Upper lobe of left lung (tissue), 6 donors: ENCODE measurements around the gene MARK2. TPM values are rescaled to one million over a fixed set of nuclear protein-coding genes. Genes with fewer than 3 reads are reported as not detected.
A peak's percentile ranks its signal among the peaks of the same experiment; 100 is the strongest.
"Not testable (repeated sequence)": the region's sequence is repeated elsewhere in the genome, so short reads cannot be mapped to it uniquely, and the experiment has no call there.

Source experiments
- ATAC-seq, 2 donors: fragments of 200-7000 bp; cut with Tn5 transposase; one replicate each; pipeline ENCODE4 v1.9.1; 2022; ENCODE audit warnings: mild to moderate bottlenecking in 2 of 2, moderate library complexity in 2 of 2; ENCODE audit not compliant: low FRiP score in 2 of 2
- DNase-seq, 2 donors: peaks; one replicate each; pipeline ENCODE4 v3.0.0-alpha.2; 2019 to 2020
- H3K27ac ChIP-seq, 4 donors: fragments of 200-600 bp; sonication (generic); one replicate each; pipeline ENCODE4 v1.5.1; 2016 to 2019
- H3K27me3 ChIP-seq, 4 donors: fragments of 200-600 bp; sonication (generic); one replicate each; pipeline ENCODE4 v1.5.1; 2017 to 2019
- H3K36me3 ChIP-seq, 4 donors: fragments of 200-600 bp; sonication (generic); one replicate each; pipeline ENCODE4 v1.5.1; 2016 to 2019
- H3K4me1 ChIP-seq, 4 donors: fragments of 200-600 bp; sonication (generic); one replicate each; pipeline ENCODE4 v1.5.1; 2018 to 2019
- H3K4me3 ChIP-seq, 4 donors: fragments of 200-600 bp; sonication (generic); one replicate each; pipeline ENCODE4 v1.5.1; 2017 to 2019; ENCODE audit warnings: mild to moderate bottlenecking in 2 of 4, moderate library complexity in 1 of 4
- H3K9me3 ChIP-seq, 4 donors: fragments of 200-600 bp; sonication (generic); one replicate each; pipeline ENCODE4 v1.5.1; 2018 to 2019
- EP300 ChIP-seq, 4 donors: sonication (generic); formaldehyde crosslinking; IDR thresholded peaks; one replicate each; pipeline ENCODE4 v1.5.1; 2017; ENCODE audit warnings: antibody characterized with exemption in 4 of 4, control low read depth in 2 of 4
- POLR2A ChIP-seq, 4 donors: fragments of 450-650 bp; IDR thresholded peaks; one replicate each; pipeline ENCODE4 v1.5.1; 2016 to 2017; ENCODE audit warnings: antibody characterized with exemption in 4 of 4, mild to moderate bottlenecking in 2 of 4
- POLR2AphosphoS5 ChIP-seq, 2 donors: sonication (generic); formaldehyde crosslinking; IDR thresholded peaks; one replicate each; pipeline ENCODE4 v1.5.1; 2017; ENCODE audit warnings: antibody characterized with exemption in 2 of 2
- whole genome bisulfite sequencing, 2 donors: methylation state at CpG; one replicate each; pipeline ENCODE4 v1.1.5; 2017 to 2018; 5-methylcytosine and 5-hydroxymethylcytosine counted together
- total RNA-seq, 6 donors: library from RNA; depleted of rRNA in 4 of 6; stranded (reverse); fragments of >200 nt in 4 of 6; gene quantifications; one replicate each; pipeline versions ENCODE4 v1.1.0 to v1.2.1, GENCODE V29; 2016 to 2021
- TF ChIP-seq, protein P1 (sequence below), 6 experiments: fragments of 450-650 bp in 4 of 6; fragments of 200-600 bp in 2 of 6; sonication (generic) in 2 of 6; IDR thresholded peaks; one replicate each; pipeline ENCODE4 v1.5.1; 2016 to 2019; ENCODE audit warnings: antibody characterized with exemption in 6 of 6
- donor health status: DM: no; HTN: no; CAD: no; lungs with moderate emphysema.
- donor health status: DM: no; HTN: yes; CAD: no; lungs with severe emphysema.

Gene MARK2
- total RNA-seq, 6 donors from 2014 or later: 41.7 to 67.1 (median 50.7) TPM

DNA sequence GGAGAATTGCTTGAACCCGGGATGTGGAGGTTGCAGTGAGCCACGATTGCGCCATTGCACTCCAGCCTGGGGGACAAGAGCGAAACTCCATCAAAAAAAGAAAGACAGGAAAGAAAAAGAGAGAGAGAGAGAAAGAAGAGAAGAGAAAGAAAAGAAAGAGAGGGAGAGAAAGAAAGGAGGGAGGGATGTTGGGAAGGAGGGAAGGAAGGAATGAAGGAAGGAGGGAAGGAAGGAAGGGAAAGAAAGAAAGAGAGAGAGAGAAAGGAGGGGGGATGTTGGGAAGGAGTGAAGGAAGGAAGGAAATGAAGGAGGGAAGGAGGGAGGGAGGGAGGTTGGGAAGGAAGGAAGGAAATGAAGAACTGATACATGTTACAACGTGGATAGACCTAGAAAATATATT is 38.0 kb upstream of the MARK2 start:
- 81 to 87% methylated on average over 5 of the region's 5 CpGs for WGBS, 2 donors
- no peak for ATAC-seq
- Histone ChIP-seq H3K4me3 (no peak overlapping the region), H3K27ac (no peak overlapping the region), H3K27me3 (no peaks in the 10 kb centered on the region), H3K4me1 (peaks cover 0 to 1% (median 0%) of the 10 kb centered on the region in 4 donors), H3K9me3 (no peaks in the 10 kb centered on the region), H3K36me3 (no peaks in the 10 kb centered on the region)
- no peak for TF ChIP-seq EP300 (IDR thresholded peaks at IDR 0.05)
- TF ChIP-seq, protein P1, sequence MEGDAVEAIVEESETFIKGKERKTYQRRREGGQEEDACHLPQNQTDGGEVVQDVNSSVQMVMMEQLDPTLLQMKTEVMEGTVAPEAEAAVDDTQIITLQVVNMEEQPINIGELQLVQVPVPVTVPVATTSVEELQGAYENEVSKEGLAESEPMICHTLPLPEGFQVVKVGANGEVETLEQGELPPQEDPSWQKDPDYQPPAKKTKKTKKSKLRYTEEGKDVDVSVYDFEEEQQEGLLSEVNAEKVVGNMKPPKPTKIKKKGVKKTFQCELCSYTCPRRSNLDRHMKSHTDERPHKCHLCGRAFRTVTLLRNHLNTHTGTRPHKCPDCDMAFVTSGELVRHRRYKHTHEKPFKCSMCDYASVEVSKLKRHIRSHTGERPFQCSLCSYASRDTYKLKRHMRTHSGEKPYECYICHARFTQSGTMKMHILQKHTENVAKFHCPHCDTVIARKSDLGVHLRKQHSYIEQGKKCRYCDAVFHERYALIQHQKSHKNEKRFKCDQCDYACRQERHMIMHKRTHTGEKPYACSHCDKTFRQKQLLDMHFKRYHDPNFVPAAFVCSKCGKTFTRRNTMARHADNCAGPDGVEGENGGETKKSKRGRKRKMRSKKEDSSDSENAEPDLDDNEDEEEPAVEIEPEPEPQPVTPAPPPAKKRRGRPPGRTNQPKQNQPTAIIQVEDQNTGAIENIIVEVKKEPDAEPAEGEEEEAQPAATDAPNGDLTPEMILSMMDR (IDR thresholded peaks at IDR 0.05): no peak
- no peak for TF ChIP-seq POLR2A (IDR thresholded peaks at IDR 0.05)
- TF ChIP-seq POLR2AphosphoS5 (IDR thresholded peaks at IDR 0.05): no peak
- no peak for DNase-seq

DNA sequence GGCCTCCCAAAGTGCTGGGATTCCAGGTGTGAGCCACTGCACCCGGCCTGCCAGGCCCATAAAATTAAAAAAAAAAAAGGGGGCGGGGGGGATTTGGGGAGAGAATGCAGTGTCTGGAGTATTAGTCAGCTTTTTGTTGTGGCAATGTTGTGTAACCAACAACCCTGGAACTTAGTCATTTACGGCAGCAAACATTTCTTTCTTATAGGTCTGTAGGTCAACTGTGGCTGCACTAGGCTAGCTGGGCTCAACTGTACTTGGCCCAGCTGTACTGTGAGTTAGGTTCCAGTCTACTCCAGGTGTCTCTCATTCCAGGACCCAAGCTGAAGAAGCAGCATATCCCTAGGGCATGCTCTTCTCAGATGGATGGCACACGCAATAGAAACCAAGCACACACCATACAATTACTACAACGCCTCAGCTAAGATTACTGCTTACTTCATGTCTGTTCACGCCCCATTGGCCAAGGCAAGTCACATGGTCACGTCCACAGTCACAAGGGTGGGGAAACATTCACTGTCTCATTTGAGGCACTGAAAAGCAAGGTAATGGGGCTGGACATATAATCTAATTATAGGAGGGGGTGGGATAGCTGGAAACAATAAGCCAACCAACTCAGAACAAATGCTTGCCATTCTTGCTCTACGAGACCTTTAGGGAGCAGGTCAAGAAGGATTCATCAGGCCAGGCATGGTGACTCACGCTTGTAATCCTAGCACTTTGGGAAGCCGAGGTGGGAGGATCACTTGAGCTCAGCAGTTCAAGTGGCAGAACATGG is 36.1 kb upstream of the MARK2 start:
- DNase-seq (no peak), ATAC-seq (no peak)
- H3K27me3 ChIP-seq: no peaks in the 10 kb centered on the region
- H3K36me3 ChIP-seq: no peaks in the 10 kb centered on the region
- WGBS, 2 donors: 82 to 87% methylated on average over 10 of the region's 10 CpGs
- no peaks in the 10 kb centered on the region for H3K9me3 ChIP-seq
- TF ChIP-seq EP300 (IDR thresholded peaks at IDR 0.05): no peak
- no peak for TF ChIP-seq POLR2AphosphoS5 (IDR thresholded peaks at IDR 0.05)
- no peak for TF ChIP-seq POLR2A (IDR thresholded peaks at IDR 0.05)
- TF ChIP-seq, protein P1 (IDR thresholded peaks at IDR 0.05): no peak
- peaks cover 0 to 3% (median 0%) of the 10 kb centered on the region in 4 donors for H3K4me1 ChIP-seq
- H3K27ac ChIP-seq: no peak overlapping the region
- H3K4me3 ChIP-seq: no peak overlapping the region

DNA sequence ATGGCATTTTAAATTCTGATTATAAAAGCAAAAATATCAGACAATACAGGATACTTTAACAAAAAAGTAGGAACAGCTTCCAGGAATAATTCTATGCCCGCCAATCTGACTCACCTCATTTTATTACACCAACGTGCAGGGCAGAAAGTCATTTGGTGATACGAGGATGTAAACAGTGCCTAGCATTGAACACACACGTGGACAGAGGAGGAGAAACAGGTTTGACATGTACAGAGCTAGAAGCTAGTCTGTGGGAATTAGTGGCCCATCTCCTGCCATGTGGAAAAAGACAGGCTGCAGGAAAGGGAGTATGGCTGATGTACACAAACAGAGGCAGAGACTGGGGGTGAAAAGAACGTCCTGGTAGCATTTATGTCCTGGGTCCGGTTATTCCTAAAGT is 34.7 kb upstream of the MARK2 start:
- Histone ChIP-seq H3K9me3 (no peaks in the 10 kb centered on the region), H3K4me3 (no peak overlapping the region), H3K36me3 (no peaks in the 10 kb centered on the region), H3K27ac (no peak overlapping the region), H3K27me3 (no peaks in the 10 kb centered on the region), H3K4me1 (peaks cover 0 to 3% (median 0%) of the 10 kb centered on the region in 4 donors)
- TF ChIP-seq POLR2A (IDR thresholded peaks at IDR 0.05) (no peak), POLR2AphosphoS5 (IDR thresholded peaks at IDR 0.05) (no peak), EP300 (IDR thresholded peaks at IDR 0.05) (no peak)
- TF ChIP-seq, protein P1 (IDR thresholded peaks at IDR 0.05): no peak
- ATAC-seq: no peak
- WGBS, 2 donors: 65 to 69% methylated on average over 6 of the region's 6 CpGs
- DNase-seq: no peak

DNA sequence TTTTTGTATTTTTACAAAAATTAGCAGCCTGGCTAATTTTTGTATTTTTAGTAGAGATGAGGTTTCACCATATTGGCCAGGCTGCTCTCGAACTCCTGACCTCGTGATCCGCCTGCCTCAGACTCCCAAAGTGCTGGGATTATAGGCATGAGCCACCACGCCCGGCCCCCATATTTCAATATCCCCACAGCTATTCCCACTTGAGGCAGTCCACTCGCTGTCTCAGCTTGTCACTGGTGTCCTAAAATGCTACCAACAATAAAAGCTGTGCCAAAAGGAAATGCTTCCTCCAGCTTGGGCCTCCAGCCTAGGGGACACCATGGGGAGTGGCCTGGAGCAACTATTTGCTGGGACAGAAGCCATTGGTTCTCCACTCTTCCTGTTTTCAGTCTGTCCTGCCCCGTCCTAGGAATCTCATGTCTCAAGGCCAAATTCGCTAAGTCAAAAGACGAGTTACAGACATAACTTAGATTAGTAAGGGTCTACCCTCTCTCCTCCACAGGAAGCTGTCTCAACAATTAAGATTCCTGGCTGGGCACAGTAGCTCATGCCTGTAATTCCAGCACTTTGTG is 33.0 kb upstream of the MARK2 start:
- H3K9me3 ChIP-seq: no peaks in the 10 kb centered on the region
- no peak for ATAC-seq
- peaks cover 0 to 3% (median 0%) of the 10 kb centered on the region in 4 donors for H3K4me1 ChIP-seq
- 65 to 76% methylated on average over 9 of the region's 9 CpGs for WGBS, 2 donors
- H3K4me3 ChIP-seq: no peak overlapping the region
- no peaks in the 10 kb centered on the region for H3K36me3 ChIP-seq
- no peak for DNase-seq
- TF ChIP-seq POLR2AphosphoS5 (IDR thresholded peaks at IDR 0.05) (no peak), EP300 (IDR thresholded peaks at IDR 0.05) (no peak), POLR2A (IDR thresholded peaks at IDR 0.05) (no peak)
- TF ChIP-seq, protein P1 (IDR thresholded peaks at IDR 0.05): no peak
- H3K27me3 ChIP-seq: no peaks in the 10 kb centered on the region
- peak overlapping the region in 3 of 4 donors; percentile 5 to 81 (median 61) for H3K27ac ChIP-seq

DNA sequence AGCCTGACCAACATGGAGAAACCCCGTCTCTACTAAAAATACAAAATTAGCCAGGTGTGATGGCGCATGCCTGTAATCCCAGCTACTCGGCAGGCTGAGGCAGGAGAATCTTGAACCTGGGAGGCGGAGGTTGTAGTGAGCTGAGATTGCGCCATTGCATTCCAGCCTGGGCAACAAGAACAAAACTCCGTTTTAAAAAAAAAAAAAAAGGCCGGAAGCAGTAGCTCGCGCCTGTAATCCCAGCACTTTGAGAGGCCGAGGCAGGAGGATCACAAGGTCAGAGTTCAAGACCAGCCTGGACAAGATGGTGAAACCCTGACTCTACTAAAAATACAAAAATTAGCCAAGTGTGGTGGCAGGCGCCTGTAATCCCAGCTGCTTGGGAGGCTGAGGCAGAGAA is 28.5 kb upstream of the MARK2 start:
- DNase-seq, H3K36me3 ChIP-seq, H3K27ac ChIP-seq, H3K27me3 ChIP-seq, H3K4me3 ChIP-seq, ATAC-seq, H3K9me3 ChIP-seq: not testable (repeated sequence)
- H3K4me1 ChIP-seq: peaks cover 18 to 22% (median 21%) of the 10 kb centered on the region in 4 donors
- WGBS, 2 donors: 66 to 83% methylated on average over 11 of the region's 11 CpGs
